CD14-positive monocyte (primary cell): ENCODE data around the gene NEGR1. TPM values are rescaled to one million over a fixed set of nuclear protein-coding genes. Genes with fewer than 3 reads are reported as not detected.

Experiments used
- DNase-seq, 3 donors: peaks; one replicate each; pipeline ENCODE4 v3.0.0-alpha.2; 2011 to 2022
- H2AFZ ChIP-seq: 2 replicates; pipeline ENCODE4 v1.6.0; 2012; ENCODE audit warnings: mild to moderate bottlenecking, low read depth, low read length, inconsistent platforms; ENCODE audit not compliant: insufficient read depth, poor library complexity, severe bottlenecking
- H3K27ac ChIP-seq, 2 donors: 1 replicate in 1 of 2; 2 replicates in 1 of 2; pipeline ENCODE4 v1.5.1; 2012 to 2013; ENCODE audit warnings: low read length in 2 of 2, control low read depth in 1 of 2, inconsistent platforms in 1 of 2, low read depth in 1 of 2, mild to moderate bottlenecking in 1 of 2
- H3K27me3 ChIP-seq, 2 donors: one replicate each; pipeline versions ENCODE4 v1.6.0 to v1.6.1; 2011 to 2013; ENCODE audit warnings: low read length in 2 of 2; ENCODE audit not compliant: control insufficient read depth in 2 of 2, insufficient read depth in 2 of 2
- H3K36me3 ChIP-seq, 2 donors: replicated peaks in 1 of 2; 1 replicate in 1 of 2; 2 replicates in 1 of 2; pipeline versions ENCODE4 v1.5.1 to v1.6.1; 2012 to 2013; ENCODE audit warnings: low read length in 2 of 2, control low read depth in 1 of 2, inconsistent platforms in 1 of 2, mild to moderate bottlenecking in 1 of 2; ENCODE audit not compliant: insufficient read depth in 2 of 2, control insufficient read depth in 1 of 2
- H3K4me1 ChIP-seq, 2 donors: 1 replicate in 1 of 2; 2 replicates in 1 of 2; pipeline versions ENCODE4 v1.5.1 to v1.6.1; 2012 to 2013; ENCODE audit warnings: low read length in 2 of 2, control low read depth in 1 of 2, inconsistent platforms in 1 of 2, mild to moderate bottlenecking in 1 of 2, moderate library complexity in 1 of 2; ENCODE audit not compliant: insufficient read depth in 2 of 2, control insufficient read depth in 1 of 2
- H3K4me2 ChIP-seq: replicated peaks from 2 replicates; pipeline ENCODE3; 2012; ENCODE audit warnings: low read length, moderate library complexity, mild to moderate bottlenecking; ENCODE audit not compliant: poor library complexity, severe bottlenecking; ENCODE audit errors: extremely low read depth
- H3K4me3 ChIP-seq, 3 experiments: fragments of 200-600 bp in 1 of 3; sonication (generic) in 1 of 3; replicated peaks in 1 of 3; 1 replicate in 2 of 3; 2 replicates in 1 of 3; pipeline ENCODE4 v1.5.1; 2011 to 2013; ENCODE audit warnings: low read length in 3 of 3, mild to moderate bottlenecking in 3 of 3, control low read depth in 2 of 3, low read depth in 2 of 3, inconsistent platforms in 1 of 3, moderate library complexity in 1 of 3
- H3K79me2 ChIP-seq: 2 replicates; pipeline ENCODE4 v1.6.0; 2012; ENCODE audit warnings: mild to moderate bottlenecking, control low read depth, inconsistent platforms, low read length, moderate library complexity; ENCODE audit not compliant: insufficient read depth
- H3K9ac ChIP-seq: 2 replicates; pipeline ENCODE4 v1.6.0; 2017; ENCODE audit warnings: low read length, mild to moderate bottlenecking; ENCODE audit not compliant: insufficient read depth, poor library complexity, severe bottlenecking
- H3K9me3 ChIP-seq, 2 donors: replicated peaks in 1 of 2; 1 replicate in 1 of 2; 2 replicates in 1 of 2; pipeline versions ENCODE4 v1.5.1 to v1.6.1; 2012 to 2013; ENCODE audit warnings: low read length in 2 of 2, control low read depth in 1 of 2; ENCODE audit not compliant: control insufficient read depth in 1 of 2, insufficient read depth in 1 of 2
- H4K20me1 ChIP-seq: 2 replicates; pipeline ENCODE4 v1.6.0; 2012; ENCODE audit warnings: mild to moderate bottlenecking, low read length, control low read depth, moderate library complexity; ENCODE audit not compliant: insufficient read depth
- H3K27ac Mint-ChIP-seq, 7 donors: one replicate each; pipeline ENCODE4 v1.8.0; 2020; ENCODE audit warnings: mild to moderate bottlenecking in 7 of 7, mixed read lengths in 7 of 7, moderate library complexity in 6 of 7, inconsistent platforms in 2 of 7
- H3K27me3 Mint-ChIP-seq, 3 donors: one replicate each; pipeline ENCODE4 v1.8.0; 2021 to 2022; ENCODE audit warnings: low read depth in 3 of 3, mild to moderate bottlenecking in 3 of 3, mixed read lengths in 3 of 3, moderate library complexity in 3 of 3, inconsistent platforms in 1 of 3
- H3K36me3 Mint-ChIP-seq, 2 donors: one replicate each; pipeline ENCODE4 v1.8.0; 2020; ENCODE audit warnings: mixed read lengths in 2 of 2, inconsistent platforms in 1 of 2, mild to moderate bottlenecking in 1 of 2
- H3K4me1 Mint-ChIP-seq: one replicate; pipeline ENCODE4 v1.8.0; 2020; ENCODE audit warnings: mild to moderate bottlenecking, mixed read lengths
- H3K4me3 Mint-ChIP-seq, 2 donors: one replicate each; pipeline ENCODE4 v1.8.0; 2020; ENCODE audit warnings: mild to moderate bottlenecking in 2 of 2, mixed read lengths in 2 of 2, moderate library complexity in 1 of 2
- H3K9me3 Mint-ChIP-seq, 7 donors: one replicate each; pipeline ENCODE4 v1.8.0; 2020 to 2022; ENCODE audit warnings: mixed read lengths in 7 of 7, mild to moderate bottlenecking in 6 of 7, moderate library complexity in 6 of 7, inconsistent platforms in 2 of 7
- CTCF ChIP-seq: fragments of 200-600 bp; IDR thresholded peaks from one replicate; pipeline ENCODE4 v1.8.0; 2022; ENCODE audit warnings: antibody characterized with exemption, mild to moderate bottlenecking
- WGBS: methylation state at CpG from one replicate; pipeline ENCODE4 v1.1.5; 2013; ENCODE audit warnings: missing lambda C conversion rate; ENCODE audit not compliant: insufficient coverage; 5-methylcytosine and 5-hydroxymethylcytosine counted together
- intact Hi-C, 2 donors: fragments of 100-400 bp; cut with micrococcal nuclease; formaldehyde crosslinking; loops; one replicate each; pipeline versions ENCODE4 v1.15.0 to v1.15.1; 2023
- polyA plus RNA-seq, 3 donors: library from polyadenylated mRNA; depleted of rRNA in 1 of 3; unstranded in 2 of 3; stranded (reverse) in 1 of 3; fragments of 300-500 nt in 2 of 3; fragments of >200 nt in 1 of 3; fragmentation: Illumina TruSeq in 2 of 3; gene quantifications; 1 replicate in 2 of 3; 2 replicates in 1 of 3; pipeline ENCODE4 v1.2.3, GENCODE V29; 2012 to 2021

NEGR1 gene
- polyA plus RNA-seq, 3 donors: 0.03 to 0.15 (median 0.13) TPM

GRCh38 chr1:71738256-71738655 lies 544.1 kb downstream of the NEGR1 start:
- TF ChIP-seq CTCF: no peak
- Histone ChIP-seq H3K27ac (no peak overlapping the region), H3K9ac (no peak overlapping the region), H3K79me2 (no peaks in the 10 kb centered on the region), H4K20me1 (no peaks in the 10 kb centered on the region), H2AFZ (no peak overlapping the region), H3K4me1 (no peaks in the 10 kb centered on the region), H3K4me3 (no peak overlapping the region), H3K36me3 (no peaks in the 10 kb centered on the region), H3K9me3 (peaks cover 0 to 9% of the 10 kb centered on the region in 2 donors), H3K4me2 (no peak overlapping the region), H3K27me3 (no peaks in the 10 kb centered on the region)
- no peaks in the 10 kb centered on the region for H3K4me1 Mint-ChIP-seq
- no peak for DNase-seq
- intact Hi-C loops: no loop called here
- no peaks in the 10 kb centered on the region for H3K36me3 Mint-ChIP-seq
- no peak overlapping the region for H3K27ac Mint-ChIP-seq
- no peak overlapping the region for H3K4me3 Mint-ChIP-seq
- no CpG with 5 or more reads among the region's 1 CpG for WGBS
- H3K27me3 Mint-ChIP-seq: no peaks in the 10 kb centered on the region
- H3K9me3 Mint-ChIP-seq: peaks cover 2 to 8% (median 5%) of the 10 kb centered on the region in 7 donors

GRCh38 chr1:71737768-71738167 lies 544.6 kb downstream of the NEGR1 start:
- Histone ChIP-seq H3K4me1 (no peaks in the 10 kb centered on the region), H3K79me2 (no peaks in the 10 kb centered on the region), H3K4me3 (no peak overlapping the region), H2AFZ (no peak overlapping the region), H3K9me3 (peaks cover 0 to 9% of the 10 kb centered on the region in 2 donors), H3K36me3 (no peaks in the 10 kb centered on the region), H4K20me1 (no peaks in the 10 kb centered on the region), H3K9ac (no peak overlapping the region), H3K27ac (no peak overlapping the region), H3K27me3 (no peaks in the 10 kb centered on the region), H3K4me2 (no peak overlapping the region)
- WGBS: 96% methylated on average over 2 of the region's 3 CpGs
- H3K4me3 Mint-ChIP-seq: no peak overlapping the region
- peaks cover 2 to 8% (median 3%) of the 10 kb centered on the region in 7 donors for H3K9me3 Mint-ChIP-seq
- H3K27ac Mint-ChIP-seq: no peak overlapping the region
- no peak for DNase-seq
- no peaks in the 10 kb centered on the region for H3K36me3 Mint-ChIP-seq
- TF ChIP-seq CTCF: no peak
- no peaks in the 10 kb centered on the region for H3K4me1 Mint-ChIP-seq
- H3K27me3 Mint-ChIP-seq: peaks cover 0 to 2% (median 0%) of the 10 kb centered on the region in 3 donors
- intact Hi-C loops: no loop called here
